Mucosa of descending colon (tissue), 3 donors: ENCODE results near the gene ANKZF1. TPM values are rescaled to one million over a fixed set of nuclear protein-coding genes. Genes with fewer than 3 reads are reported as not detected.

Experiments
- ATAC-seq: fragments of 200-7000 bp; cut with Tn5 transposase; one replicate; pipeline ENCODE4 v1.9.1; 2020; ENCODE audit warnings: mild to moderate bottlenecking, moderate library complexity
- DNase-seq, 3 donors: peaks; one replicate each; pipeline ENCODE4 v3.0.0-alpha.2; 2020
- H3K36me3 ChIP-seq: fragments of 200-600 bp; one replicate; pipeline ENCODE4 v1.8.0; 2021; ENCODE audit warnings: low read depth, mild to moderate bottlenecking
- H3K4me1 ChIP-seq: fragments of 200-600 bp; one replicate; pipeline ENCODE4 v1.8.0; 2021; ENCODE audit warnings: low read depth, mild to moderate bottlenecking
- H3K4me3 ChIP-seq: fragments of 200-600 bp; one replicate; pipeline ENCODE4 v1.8.0; 2021; ENCODE audit warnings: mild to moderate bottlenecking
- H3K9me3 ChIP-seq: fragments of 200-600 bp; one replicate; pipeline ENCODE4 v1.8.0; 2021; ENCODE audit warnings: mild to moderate bottlenecking
- intact Hi-C, 2 donors: fragments of 100-400 bp; cut with DNase I in 1 of 2; cut with micrococcal nuclease in 1 of 2; formaldehyde crosslinking; loops; one replicate each; pipeline versions ENCODE4 v1.11.0 to v1.11.1; 2022; cut with DNase I, micrococcal nuclease
- total RNA-seq, 3 donors: library from RNA; stranded (reverse); fragmentation: NEBNext Ultra II Directional in 2 of 3; extraction: Animal tissue kit (Norgen Biotek cat#: 25700) in 2 of 3; gene quantifications; one replicate each; pipeline versions ENCODE4 v1.2.1 to v1.2.4, GENCODE V29; 2021 to 2023
- TF ChIP-seq, protein P1 (sequence below): fragments of 200-600 bp; IDR thresholded peaks from one replicate; pipeline ENCODE4 v1.8.0; 2022; ENCODE audit warnings: antibody characterized with exemption, mild to moderate bottlenecking
- donor health status: DM: no; HTN: no; CAD: no; lungs with moderate emphysema.
- donor health status: DM: no; HTN: no; CAD: no.
- donor health status: DM: no; HTN: yes; CAD: no.

The ANKZF1 gene
- total RNA-seq, 3 donors from 2014 or later: 38.6 to 65.2 (median 47.1) TPM

DNA sequence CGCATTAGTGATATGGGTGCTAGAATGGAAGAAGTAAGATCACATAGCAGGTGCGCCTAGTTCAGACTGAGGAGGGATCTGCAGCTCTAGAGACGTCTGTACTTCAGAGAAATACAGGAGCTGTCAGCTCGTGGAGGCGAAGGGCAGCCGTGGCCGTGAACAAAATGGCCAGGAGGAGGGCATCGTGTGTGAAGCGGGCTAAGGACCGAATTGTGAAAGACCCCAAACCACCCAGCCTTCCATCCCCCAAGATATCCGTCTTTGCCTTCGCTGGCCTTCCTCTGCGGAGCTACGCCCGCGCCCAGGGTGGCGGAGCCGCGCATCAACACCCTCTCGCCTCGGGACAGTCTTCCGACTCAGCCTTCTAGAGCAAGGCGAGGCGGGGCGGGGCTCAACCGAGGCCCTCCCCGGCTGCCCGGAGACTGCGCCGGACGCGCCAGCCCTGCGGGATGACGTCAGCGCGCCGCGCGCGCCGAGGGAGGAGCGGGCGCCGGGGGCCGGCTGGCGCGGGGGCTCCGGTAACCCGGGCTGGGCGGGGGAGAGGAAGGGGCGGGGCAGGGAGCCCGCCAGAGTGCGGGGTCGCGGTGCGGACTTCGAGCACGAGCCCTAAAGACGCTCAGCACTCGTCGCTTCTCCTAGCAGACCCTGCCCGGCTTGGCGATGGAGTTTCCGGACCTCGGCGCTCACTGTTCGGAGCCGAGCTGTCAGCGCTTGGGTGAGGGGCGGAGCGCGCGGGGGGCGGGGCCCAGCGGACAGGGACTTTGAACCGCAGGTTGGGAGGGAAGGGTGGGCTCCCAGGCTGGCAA, 23.1 kb upstream of the ANKZF1 start, which contains the start of gene ZFAND2B:
TSS of gene ZFAND2B (plus strand) at position 455 of the 806 bp plus-strand sequence. CDS start at position 661, 206 bp downstream.
- intact Hi-C loops: no loop called here

DNA sequence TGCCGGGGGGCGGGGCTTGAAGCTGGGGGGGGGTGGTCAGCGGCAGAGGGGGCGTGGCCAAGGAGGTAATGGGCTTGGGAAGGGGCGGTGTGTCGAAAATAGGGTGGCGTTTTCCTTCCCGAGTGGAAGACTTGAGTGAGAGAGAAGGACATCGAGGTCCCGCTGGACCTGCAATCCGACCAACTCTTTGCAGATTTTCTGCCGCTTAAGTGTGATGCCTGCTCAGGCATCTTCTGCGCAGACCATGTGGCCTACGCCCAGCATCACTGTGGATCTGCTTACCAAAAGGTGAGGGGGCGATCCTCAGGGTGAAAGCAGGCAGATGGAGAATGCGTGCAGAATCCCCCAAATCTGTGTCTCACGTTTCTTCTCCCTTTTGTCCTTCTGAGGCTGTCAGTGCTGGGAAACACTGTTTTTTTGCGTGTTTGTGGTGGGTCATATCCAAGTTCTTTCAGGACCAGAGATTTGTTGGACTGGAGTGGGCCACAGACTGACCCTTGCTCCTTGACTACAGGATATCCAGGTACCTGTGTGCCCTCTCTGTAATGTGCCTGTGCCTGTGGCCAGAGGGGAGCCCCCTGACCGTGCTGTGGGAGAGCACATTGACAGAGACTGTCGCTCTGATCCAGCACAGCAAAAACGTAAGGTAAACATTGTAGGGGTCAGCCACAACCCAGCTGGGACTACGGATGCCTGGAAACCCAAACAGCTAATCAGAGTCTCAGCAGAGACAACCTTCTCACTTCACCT, 22.3 kb upstream of the ANKZF1 start:
- TF ChIP-seq, protein P1, sequence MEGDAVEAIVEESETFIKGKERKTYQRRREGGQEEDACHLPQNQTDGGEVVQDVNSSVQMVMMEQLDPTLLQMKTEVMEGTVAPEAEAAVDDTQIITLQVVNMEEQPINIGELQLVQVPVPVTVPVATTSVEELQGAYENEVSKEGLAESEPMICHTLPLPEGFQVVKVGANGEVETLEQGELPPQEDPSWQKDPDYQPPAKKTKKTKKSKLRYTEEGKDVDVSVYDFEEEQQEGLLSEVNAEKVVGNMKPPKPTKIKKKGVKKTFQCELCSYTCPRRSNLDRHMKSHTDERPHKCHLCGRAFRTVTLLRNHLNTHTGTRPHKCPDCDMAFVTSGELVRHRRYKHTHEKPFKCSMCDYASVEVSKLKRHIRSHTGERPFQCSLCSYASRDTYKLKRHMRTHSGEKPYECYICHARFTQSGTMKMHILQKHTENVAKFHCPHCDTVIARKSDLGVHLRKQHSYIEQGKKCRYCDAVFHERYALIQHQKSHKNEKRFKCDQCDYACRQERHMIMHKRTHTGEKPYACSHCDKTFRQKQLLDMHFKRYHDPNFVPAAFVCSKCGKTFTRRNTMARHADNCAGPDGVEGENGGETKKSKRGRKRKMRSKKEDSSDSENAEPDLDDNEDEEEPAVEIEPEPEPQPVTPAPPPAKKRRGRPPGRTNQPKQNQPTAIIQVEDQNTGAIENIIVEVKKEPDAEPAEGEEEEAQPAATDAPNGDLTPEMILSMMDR: no peak
- H3K36me3 ChIP-seq: no peaks in the 10 kb centered on the region
- H3K4me1 ChIP-seq: peaks cover 14% of the 10 kb centered on the region
- ATAC-seq (no peak), DNase-seq (no peak)
- peak overlapping the region; percentile 44 for H3K4me3 ChIP-seq
- intact Hi-C loops: no loop called here
- no peaks in the 10 kb centered on the region for H3K9me3 ChIP-seq

More for the DNA sequence above, 23.1 kb upstream of the ANKZF1 start, which contains the start of gene ZFAND2B:
- Histone ChIP-seq H3K4me3 (peak within 1 kb of the TSS; percentile 44), H3K9me3 (no peaks in the 10 kb centered on the region), H3K4me1 (peaks cover 14% of the 10 kb centered on the region), H3K36me3 (no peaks in the 10 kb centered on the region)
- ATAC-seq (peak; percentile 97), DNase-seq (peak; percentile 97)
- TF ChIP-seq, protein P1: no peak

DNA sequence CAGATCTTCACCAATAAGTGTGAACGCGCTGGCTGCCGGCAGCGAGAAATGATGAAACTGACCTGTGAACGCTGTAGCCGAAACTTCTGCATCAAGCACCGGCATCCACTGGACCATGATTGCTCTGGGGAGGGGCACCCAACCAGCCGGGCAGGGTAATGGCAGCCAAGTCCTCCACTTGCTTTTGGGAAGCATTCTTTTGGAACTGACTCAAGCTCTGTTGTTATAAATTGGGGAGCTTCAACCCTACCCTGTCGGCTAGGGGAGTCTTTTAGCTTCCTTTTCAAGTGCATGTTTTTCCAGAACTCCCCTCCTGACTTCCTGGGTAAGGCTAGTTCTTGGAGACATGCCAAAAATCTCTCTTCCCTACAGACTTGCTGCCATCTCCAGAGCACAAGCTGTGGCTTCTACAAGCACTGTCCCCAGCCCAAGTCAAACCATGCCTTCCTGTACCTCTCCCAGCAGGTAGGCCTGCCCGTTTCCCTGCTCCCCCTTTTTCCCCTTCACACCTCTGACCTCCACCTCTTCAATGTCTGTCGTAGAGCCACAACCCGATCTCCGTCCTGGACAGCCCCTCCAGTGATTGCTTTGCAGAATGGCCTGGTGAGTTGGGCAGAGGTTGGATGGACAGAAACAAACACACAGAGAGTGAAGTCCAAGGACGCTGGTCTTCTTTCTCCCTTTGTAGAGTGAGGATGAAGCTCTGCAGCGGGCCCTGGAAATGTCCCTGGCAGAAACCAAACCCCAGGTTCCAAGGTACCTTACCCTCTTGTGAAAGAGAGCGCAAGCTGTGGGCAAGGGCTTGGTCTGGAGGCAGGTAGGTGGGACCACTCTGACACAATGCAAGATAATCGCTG, 21.5 kb upstream of the ANKZF1 start:
- no peak for DNase-seq
- TF ChIP-seq, protein P1: no peak
- Histone ChIP-seq H3K9me3 (no peaks in the 10 kb centered on the region), H3K4me3 (no peak overlapping the region), H3K4me1 (peaks cover 14% of the 10 kb centered on the region), H3K36me3 (no peaks in the 10 kb centered on the region)
- no peak for ATAC-seq
- intact Hi-C loops: no loop called here

DNA sequence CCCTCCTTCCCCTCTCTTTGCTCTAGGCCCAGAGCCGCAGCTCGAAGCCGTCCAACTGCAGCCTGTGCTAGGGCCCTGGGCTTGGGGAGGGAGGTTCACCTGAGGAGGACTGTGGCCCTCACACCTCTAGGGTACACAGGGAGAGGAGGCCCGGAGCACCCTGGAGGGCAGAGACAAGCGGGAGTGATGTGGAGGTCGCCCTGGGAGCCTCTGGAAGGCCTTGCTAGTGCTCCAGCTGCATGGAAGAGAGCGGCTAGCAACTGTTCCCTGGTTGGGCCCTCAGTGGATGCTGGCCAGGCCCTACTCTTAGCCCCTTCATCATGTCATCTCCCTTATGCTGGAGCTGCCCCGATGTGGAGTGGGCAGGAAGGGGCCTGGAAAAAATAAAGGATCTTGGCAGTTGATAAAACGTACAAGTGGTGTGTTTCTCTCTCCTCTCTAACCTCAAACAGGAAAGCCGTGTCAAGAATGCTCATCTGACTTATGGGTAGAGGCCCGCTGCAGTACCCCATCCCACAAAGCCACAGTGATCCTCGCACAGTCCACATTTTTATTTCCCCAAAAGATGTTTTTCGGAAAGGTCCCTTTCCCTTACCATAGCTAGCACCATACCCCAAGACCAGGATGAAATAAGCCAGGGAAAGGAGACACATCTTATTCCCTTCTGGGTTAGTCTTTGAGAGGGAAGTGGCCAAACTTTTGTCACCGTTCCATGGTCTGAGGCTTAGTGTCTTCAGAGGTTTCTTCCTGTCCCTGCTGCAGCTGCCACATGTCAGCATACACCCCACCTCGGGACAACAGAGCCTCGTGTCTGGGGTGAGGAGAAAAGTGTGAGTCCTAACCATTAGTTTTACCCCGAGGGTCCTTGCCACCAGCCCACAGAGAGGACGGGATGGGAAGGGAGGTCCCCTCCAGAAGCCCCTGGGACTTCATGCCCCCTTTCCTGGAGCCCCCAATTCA, 20.1 kb upstream of the ANKZF1 start:
- TF ChIP-seq, protein P1: no peak
- intact Hi-C loops: loop anchor here in 1 of 2 donors (10.0 kb wide), 1 partner anchor 45 kb away; the partner anchor contains the start of gene NHEJ1
- Histone ChIP-seq H3K9me3 (no peaks in the 10 kb centered on the region), H3K36me3 (no peaks in the 10 kb centered on the region), H3K4me3 (no peak overlapping the region), H3K4me1 (peaks cover 14% of the 10 kb centered on the region)
- ATAC-seq (no peak), DNase-seq (no peak)
